ENCODE data around the gene OPALIN. TPM values are rescaled to one million over a fixed set of nuclear protein-coding genes. Genes with fewer than 3 reads are reported as not detected.

Gene OPALIN
- total RNA-seq, 2 donors from 2014 or later: not detected

DNA sequence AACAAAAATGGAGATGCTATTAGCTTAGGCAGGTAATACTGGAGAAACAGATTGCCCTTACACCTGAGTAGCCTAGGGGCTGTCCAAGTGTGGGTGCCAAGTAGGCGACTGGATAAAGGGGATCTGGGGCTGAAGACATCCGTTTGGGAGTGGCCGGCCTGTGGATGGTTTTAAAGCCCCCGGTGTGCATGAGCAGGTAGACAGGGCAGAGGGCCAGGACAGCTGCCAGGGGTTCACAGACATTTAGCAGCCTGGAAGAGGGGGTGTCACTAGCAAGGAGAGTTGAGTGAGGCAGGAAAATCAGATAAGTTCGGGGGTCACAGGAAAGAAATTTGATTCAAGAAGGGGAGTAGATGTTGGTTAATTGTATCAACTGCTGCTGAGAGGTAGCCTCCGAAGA, 1.5 kb upstream of the OPALIN start:
- H3K27me3 ChIP-seq (replicated peaks; ENCODE audit: insufficient read depth): no peaks in the 10 kb centered on the region
- H3K27ac ChIP-seq: no peak overlapping the region
- no peak for ATAC-seq (ENCODE audit: insufficient number of reproducible peaks, low FRiP score, low read depth)
- H3K36me3 ChIP-seq: no peaks in the 10 kb centered on the region
- no peaks in the 10 kb centered on the region for H3K9me3 ChIP-seq
- no peaks in the 10 kb centered on the region for H3K4me1 ChIP-seq (ENCODE audit: control insufficient read depth in 1 of 2, low read depth in 2 of 2)
- TF ChIP-seq CTCF (IDR thresholded peaks at IDR 0.05): no peak
- no peak for DNase-seq (ENCODE audit: low spot score)
- H3K4me3 ChIP-seq: no peak overlapping the region

DNA sequence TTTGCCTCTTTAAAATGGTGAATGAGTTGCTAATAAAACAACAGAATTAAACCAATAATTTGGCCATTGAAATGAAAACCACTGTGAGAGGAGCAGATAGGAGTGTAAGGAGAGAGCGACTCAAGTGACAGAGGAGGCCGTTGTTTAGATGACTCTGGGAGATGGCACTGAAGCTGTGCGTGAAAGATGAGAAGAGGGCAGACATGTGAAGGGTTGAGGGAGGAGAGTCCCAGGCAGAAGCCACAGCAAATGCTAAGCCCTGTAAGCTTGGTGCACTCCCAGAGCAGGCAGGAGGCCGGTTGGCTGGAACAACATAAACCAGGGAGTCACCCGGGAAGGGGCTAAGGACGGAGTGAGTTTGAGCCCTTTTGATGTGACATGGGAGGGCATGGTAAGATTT, 814 bp upstream of the OPALIN start:
- H3K4me3 ChIP-seq: no peak overlapping the region
- no peaks in the 10 kb centered on the region for H3K27me3 ChIP-seq (replicated peaks; ENCODE audit: insufficient read depth)
- H3K36me3 ChIP-seq: no peaks in the 10 kb centered on the region
- ATAC-seq (ENCODE audit: insufficient number of reproducible peaks, low FRiP score, low read depth) (no peak), DNase-seq (ENCODE audit: low spot score) (no peak)
- H3K4me1 ChIP-seq (ENCODE audit: control insufficient read depth in 1 of 2, low read depth in 2 of 2): no peaks in the 10 kb centered on the region
- no peak overlapping the region for H3K27ac ChIP-seq
- H3K9me3 ChIP-seq: no peaks in the 10 kb centered on the region
- TF ChIP-seq CTCF (IDR thresholded peaks at IDR 0.05): no peak

GRCh38 chr10:96357038-96357620, 1.7 kb downstream of the OPALIN start:
- TF ChIP-seq CTCF (IDR thresholded peaks at IDR 0.05): no peak
- H3K27me3 ChIP-seq (replicated peaks; ENCODE audit: insufficient read depth): no peaks in the 10 kb centered on the region
- no peaks in the 10 kb centered on the region for H3K4me1 ChIP-seq (ENCODE audit: control insufficient read depth in 1 of 2, low read depth in 2 of 2)
- H3K9me3 ChIP-seq: no peaks in the 10 kb centered on the region
- ATAC-seq (ENCODE audit: insufficient number of reproducible peaks, low FRiP score, low read depth) (no peak), DNase-seq (ENCODE audit: low spot score) (no peak)
- H3K36me3 ChIP-seq: no peaks in the 10 kb centered on the region
- no peak overlapping the region for H3K27ac ChIP-seq
- no peak overlapping the region for H3K4me3 ChIP-seq

- ATAC-seq (ENCODE audit: insufficient number of reproducible peaks, low FRiP score, low read depth) (no peak), DNase-seq (ENCODE audit: low spot score) (no peak)
- TF ChIP-seq CTCF (IDR thresholded peaks at IDR 0.05): no peak
- Histone ChIP-seq H3K27me3 (replicated peaks; ENCODE audit: insufficient read depth) (no peaks in the 10 kb centered on the region), H3K4me1 (ENCODE audit: control insufficient read depth in 1 of 2, low read depth in 2 of 2) (no peaks in the 10 kb centered on the region), H3K27ac (no peak overlapping the region), H3K9me3 (no peaks in the 10 kb centered on the region), H3K36me3 (no peaks in the 10 kb centered on the region), H3K4me3 (no peak overlapping the region)
Measured at GRCh38 chr10:96352582-96352981, 6.2 kb downstream of the OPALIN start.

GRCh38 chr10:96352027-96352426, 6.8 kb downstream of the OPALIN start:
- Histone ChIP-seq H3K36me3 (no peaks in the 10 kb centered on the region), H3K4me1 (ENCODE audit: control insufficient read depth in 1 of 2, low read depth in 2 of 2) (no peaks in the 10 kb centered on the region), H3K27ac (no peak overlapping the region), H3K27me3 (replicated peaks; ENCODE audit: insufficient read depth) (no peaks in the 10 kb centered on the region), H3K9me3 (peaks cover 2% of the 10 kb centered on the region), H3K4me3 (no peak overlapping the region)
- TF ChIP-seq CTCF (IDR thresholded peaks at IDR 0.05): no peak
- ATAC-seq (ENCODE audit: insufficient number of reproducible peaks, low FRiP score, low read depth) (no peak), DNase-seq (ENCODE audit: low spot score) (no peak)
